DND-41 (cell line): ENCODE results near the gene MVB12B.

ENCODE experiments used
- ATAC-seq: fragments of 200-7000 bp; cut with Tn5 transposase; 3 replicates; pipeline ENCODE4 v1.9.1; 2021; ENCODE audit warnings: low read depth; ENCODE audit not compliant: insufficient read depth
- DNase-seq: peaks from one replicate; pipeline ENCODE4 v3.0.0-alpha.2; 2020
- H2AFZ ChIP-seq: 2 replicates; pipeline ENCODE4 v1.6.0; 2012; ENCODE audit warnings: low read depth, low read length
- H3K27ac ChIP-seq: 2 replicates; pipeline ENCODE4 v1.5.1; 2012; ENCODE audit warnings: low read length, inconsistent platforms
- H3K27me3 ChIP-seq: fragments of 200-600 bp; sonication (generic); 2 replicates; pipeline ENCODE4 v1.6.0; 2012; ENCODE audit warnings: low read length, mild to moderate bottlenecking, inconsistent platforms; ENCODE audit not compliant: insufficient read depth, poor library complexity
- H3K36me3 ChIP-seq: 2 replicates; pipeline ENCODE4 v1.5.1; 2012; ENCODE audit warnings: low read length, inconsistent platforms; ENCODE audit not compliant: insufficient read depth
- H3K4me1 ChIP-seq: 2 replicates; pipeline ENCODE4 v1.5.1; 2012; ENCODE audit warnings: mild to moderate bottlenecking, low read length; ENCODE audit not compliant: insufficient read depth
- H3K4me2 ChIP-seq: 2 replicates; pipeline ENCODE4 v1.6.0; 2012; ENCODE audit warnings: mild to moderate bottlenecking, moderate library complexity, low read length, inconsistent platforms; ENCODE audit not compliant: insufficient read depth
- H3K4me3 ChIP-seq, 2 experiments: fragments of 200-600 bp in 1 of 2; shearing (Covaris generic) in 1 of 2; 2 replicates each; pipeline ENCODE4 v1.5.1; 2012 to 2016; ENCODE audit warnings: inconsistent platforms in 2 of 2, low read length in 2 of 2, mild to moderate bottlenecking in 2 of 2, low read depth in 1 of 2, moderate library complexity in 1 of 2
- H3K79me2 ChIP-seq: 2 replicates; pipeline ENCODE4 v1.6.0; 2012; ENCODE audit warnings: low read length, inconsistent platforms; ENCODE audit not compliant: insufficient read depth
- H3K9ac ChIP-seq: 2 replicates; pipeline ENCODE4 v1.6.0; 2012; ENCODE audit warnings: low read depth, mild to moderate bottlenecking, inconsistent platforms, low read length, moderate library complexity
- H3K9me3 ChIP-seq: 2 replicates; pipeline ENCODE4 v1.5.1; 2012; ENCODE audit warnings: low read length, moderate library complexity, mild to moderate bottlenecking, inconsistent platforms; ENCODE audit not compliant: insufficient read depth, severe bottlenecking
- H4K20me1 ChIP-seq: 2 replicates; pipeline ENCODE4 v1.6.0; 2012; ENCODE audit warnings: low read length; ENCODE audit not compliant: insufficient read depth
- CTCF ChIP-seq: IDR thresholded peaks from 2 replicates; pipeline ENCODE4 v1.5.1; 2012; ENCODE audit warnings: borderline replicate concordance, low read length, moderate library complexity, mild to moderate bottlenecking; ENCODE audit not compliant: poor library complexity, severe bottlenecking; ENCODE audit errors: extremely low read depth
- EZH2 ChIP-seq: IDR thresholded peaks from 3 replicates; pipeline ENCODE4 v1.6.1; 2012; ENCODE audit warnings: borderline replicate concordance, low read depth, mild to moderate bottlenecking, moderate library complexity, low read length, inconsistent platforms; ENCODE audit not compliant: severe bottlenecking

MVB12B gene

GRCh38 chr9:126511411-126511810, 184.8 kb downstream of the MVB12B start:
- Histone ChIP-seq H3K36me3 (no peaks in the 10 kb centered on the region), H3K4me3 (no peak overlapping the region), H3K9me3 (no peaks in the 10 kb centered on the region), H3K9ac (no peak overlapping the region), H3K4me2 (no peak overlapping the region), H2AFZ (no peak overlapping the region), H3K4me1 (peaks cover 1% of the 10 kb centered on the region; the same call in 1 of the 2 replicates), H4K20me1 (no peaks in the 10 kb centered on the region), H3K79me2 (no peaks in the 10 kb centered on the region), H3K27ac (no peak overlapping the region), H3K27me3 (peaks cover 4% of the 10 kb centered on the region)
- DNase-seq (no peak), ATAC-seq (no peak)
- no peak for TF ChIP-seq CTCF
- no peak for TF ChIP-seq EZH2

DNA sequence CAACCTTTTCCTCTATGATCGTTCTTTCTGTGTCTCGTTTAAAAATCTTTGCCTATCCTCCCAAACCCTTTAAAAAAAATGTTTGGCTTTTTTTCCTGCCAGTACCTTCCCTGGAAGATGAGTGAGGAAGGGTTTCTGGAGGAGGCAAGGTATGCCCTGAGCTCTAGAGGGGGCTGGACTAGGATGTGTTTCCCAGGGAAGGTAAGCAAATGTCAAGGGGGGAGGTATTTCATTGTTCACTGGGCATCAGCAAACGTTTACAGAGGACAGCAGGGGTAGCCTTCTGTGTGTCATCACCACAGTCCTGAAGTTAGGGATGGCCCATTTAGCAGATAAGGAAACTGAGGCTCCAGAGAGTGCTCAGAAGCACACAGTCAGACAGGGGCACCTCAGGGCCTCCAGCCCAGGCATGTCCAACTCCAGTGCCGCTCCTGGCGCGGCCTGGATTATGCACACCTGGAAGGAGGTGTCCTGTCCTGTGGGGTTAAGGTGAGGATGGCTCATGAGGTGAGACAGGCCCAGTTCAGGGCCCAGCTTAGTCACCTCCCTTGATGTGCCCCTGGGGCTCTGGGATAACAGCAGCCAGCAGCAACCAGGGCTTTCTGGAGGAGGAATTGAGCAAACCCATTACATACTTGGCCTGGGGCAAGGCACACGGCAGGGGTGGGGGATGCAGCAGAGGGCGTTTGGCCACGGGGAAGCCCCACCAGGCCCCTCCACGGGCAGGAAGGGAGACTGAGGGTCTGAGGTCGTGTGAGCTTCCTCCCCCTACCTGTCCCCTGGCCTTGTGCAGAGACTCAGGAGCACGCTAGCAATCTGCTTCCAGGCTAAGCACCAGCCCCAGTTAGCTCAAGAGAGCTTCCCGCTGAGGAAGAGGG, 186.8 kb downstream of the MVB12B start:
- H3K9me3 ChIP-seq = no peaks in the 10 kb centered on the region
- H3K4me2 ChIP-seq = no peak overlapping the region
- TF ChIP-seq CTCF = no peak
- TF ChIP-seq EZH2 = no peak
- H3K36me3 ChIP-seq = no peaks in the 10 kb centered on the region
- 0 out of 2 replicates have a peak, but pooled peaks cover under 1% of the 10 kb centered on the region for H4K20me1 ChIP-seq
- peaks cover 16% of the 10 kb centered on the region; the same call in 1 of the 2 replicates for H3K4me1 ChIP-seq
- DNase-seq (no peak), ATAC-seq (no peak)
- H3K9ac ChIP-seq = no peak overlapping the region
- peaks cover 24% of the 10 kb centered on the region for H3K27me3 ChIP-seq
- no peaks in the 10 kb centered on the region for H3K79me2 ChIP-seq
- no peak overlapping the region for H2AFZ ChIP-seq
- no peak overlapping the region for H3K4me3 ChIP-seq
- no peak overlapping the region for H3K27ac ChIP-seq

- no peak overlapping the region for H3K4me3 ChIP-seq
- H3K4me1 ChIP-seq = peaks cover 16% of the 10 kb centered on the region; the same call in 1 of the 2 replicates
- H3K79me2 ChIP-seq = no peaks in the 10 kb centered on the region
- DNase-seq = no peak
- H3K4me2 ChIP-seq = no peak overlapping the region
- TF ChIP-seq CTCF = no peak
- TF ChIP-seq EZH2 = no peak
- H3K27ac ChIP-seq = no peak overlapping the region
- H2AFZ ChIP-seq = no peak overlapping the region
- H3K9me3 ChIP-seq = no peaks in the 10 kb centered on the region
- H3K9ac ChIP-seq = no peak overlapping the region
- ATAC-seq = no peak
- H3K27me3 ChIP-seq = peaks cover 30% of the 10 kb centered on the region
- no peaks in the 10 kb centered on the region for H3K36me3 ChIP-seq
- H4K20me1 ChIP-seq = peaks cover 3% of the 10 kb centered on the region; the same call in 1 of the 2 replicates
These were observed 187.6 kb downstream of the MVB12B start for GRCh38 chr9:126514037-126514821.
